PFSK-1 (cell line): Measurements from ENCODE around the gene FGGY.

Experiments
- POLR2AphosphoS5 ChIP-seq: IDR thresholded peaks from 2 replicates; pipeline ENCODE4 v1.6.1; 2012; ENCODE audit warnings: low read depth, mild to moderate bottlenecking, control low read depth, low read length, moderate library complexity
- TAF1 ChIP-seq: IDR thresholded peaks from 2 replicates; pipeline ENCODE4 v1.6.1; 2012; ENCODE audit warnings: low read length, control low read depth, borderline replicate concordance; ENCODE audit not compliant: insufficient read depth
- TF ChIP-seq, protein P1 (sequence below), 2 experiments: IDR thresholded peaks; 2 replicates each; pipeline versions ENCODE4 v1.6.1 to v1.8.0; 2011 to 2012; ENCODE audit warnings: low read depth in 2 of 2, low read length in 2 of 2, control low read depth in 1 of 2, inconsistent platforms in 1 of 2, mild to moderate bottlenecking in 1 of 2, moderate library complexity in 1 of 2; ENCODE audit not compliant: insufficient read depth in 1 of 2

DNA sequence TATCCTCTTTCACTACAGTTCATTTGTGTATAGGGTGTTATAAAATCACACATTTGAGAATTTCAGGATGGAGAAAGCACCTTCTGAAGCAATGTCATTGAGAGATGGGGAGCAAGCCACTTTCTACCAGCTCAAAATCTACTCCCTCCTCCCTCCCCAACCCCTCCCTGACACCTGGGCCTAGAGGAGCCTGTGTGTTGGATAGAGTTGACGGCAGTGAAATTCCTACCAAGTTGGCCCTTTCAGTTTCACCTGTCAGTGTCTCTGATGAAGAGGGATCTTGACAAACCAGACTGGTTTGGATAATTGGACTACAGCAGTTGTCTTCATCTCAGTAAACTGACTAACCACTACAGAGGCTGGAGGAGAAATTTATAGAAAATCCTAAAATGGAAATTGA lies 392.8 kb downstream of the FGGY start:
- no peak for TF ChIP-seq TAF1
- TF ChIP-seq, protein P1, sequence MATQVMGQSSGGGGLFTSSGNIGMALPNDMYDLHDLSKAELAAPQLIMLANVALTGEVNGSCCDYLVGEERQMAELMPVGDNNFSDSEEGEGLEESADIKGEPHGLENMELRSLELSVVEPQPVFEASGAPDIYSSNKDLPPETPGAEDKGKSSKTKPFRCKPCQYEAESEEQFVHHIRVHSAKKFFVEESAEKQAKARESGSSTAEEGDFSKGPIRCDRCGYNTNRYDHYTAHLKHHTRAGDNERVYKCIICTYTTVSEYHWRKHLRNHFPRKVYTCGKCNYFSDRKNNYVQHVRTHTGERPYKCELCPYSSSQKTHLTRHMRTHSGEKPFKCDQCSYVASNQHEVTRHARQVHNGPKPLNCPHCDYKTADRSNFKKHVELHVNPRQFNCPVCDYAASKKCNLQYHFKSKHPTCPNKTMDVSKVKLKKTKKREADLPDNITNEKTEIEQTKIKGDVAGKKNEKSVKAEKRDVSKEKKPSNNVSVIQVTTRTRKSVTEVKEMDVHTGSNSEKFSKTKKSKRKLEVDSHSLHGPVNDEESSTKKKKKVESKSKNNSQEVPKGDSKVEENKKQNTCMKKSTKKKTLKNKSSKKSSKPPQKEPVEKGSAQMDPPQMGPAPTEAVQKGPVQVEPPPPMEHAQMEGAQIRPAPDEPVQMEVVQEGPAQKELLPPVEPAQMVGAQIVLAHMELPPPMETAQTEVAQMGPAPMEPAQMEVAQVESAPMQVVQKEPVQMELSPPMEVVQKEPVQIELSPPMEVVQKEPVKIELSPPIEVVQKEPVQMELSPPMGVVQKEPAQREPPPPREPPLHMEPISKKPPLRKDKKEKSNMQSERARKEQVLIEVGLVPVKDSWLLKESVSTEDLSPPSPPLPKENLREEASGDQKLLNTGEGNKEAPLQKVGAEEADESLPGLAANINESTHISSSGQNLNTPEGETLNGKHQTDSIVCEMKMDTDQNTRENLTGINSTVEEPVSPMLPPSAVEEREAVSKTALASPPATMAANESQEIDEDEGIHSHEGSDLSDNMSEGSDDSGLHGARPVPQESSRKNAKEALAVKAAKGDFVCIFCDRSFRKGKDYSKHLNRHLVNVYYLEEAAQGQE (IDR thresholded peaks at IDR 0.05; ENCODE audit: insufficient read depth in 1 of 2, low read depth in 2 of 2, low read length in 2 of 2), result no peak
- no peak for TF ChIP-seq POLR2AphosphoS5
